Measurements from ENCODE around the gene GALNS.
"Not testable (repeated sequence)": the region's sequence is repeated elsewhere in the genome, so short reads cannot be mapped to it uniquely, and the experiment has no call there.

Gene GALNS, protein sequence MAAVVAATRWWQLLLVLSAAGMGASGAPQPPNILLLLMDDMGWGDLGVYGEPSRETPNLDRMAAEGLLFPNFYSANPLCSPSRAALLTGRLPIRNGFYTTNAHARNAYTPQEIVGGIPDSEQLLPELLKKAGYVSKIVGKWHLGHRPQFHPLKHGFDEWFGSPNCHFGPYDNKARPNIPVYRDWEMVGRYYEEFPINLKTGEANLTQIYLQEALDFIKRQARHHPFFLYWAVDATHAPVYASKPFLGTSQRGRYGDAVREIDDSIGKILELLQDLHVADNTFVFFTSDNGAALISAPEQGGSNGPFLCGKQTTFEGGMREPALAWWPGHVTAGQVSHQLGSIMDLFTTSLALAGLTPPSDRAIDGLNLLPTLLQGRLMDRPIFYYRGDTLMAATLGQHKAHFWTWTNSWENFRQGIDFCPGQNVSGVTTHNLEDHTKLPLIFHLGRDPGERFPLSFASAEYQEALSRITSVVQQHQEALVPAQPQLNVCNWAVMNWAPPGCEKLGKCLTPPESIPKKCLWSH

GRCh38 chr16:88856828-88857727 lies at the start of gene GALNS, which contains the start of gene TRAPPC2L:
Gene GALNS (minus strand): TSS chr16:88856947. CDS start chr16:88856877, 70 bp downstream.
Gene TRAPPC2L (plus strand): TSS chr16:88857127. CDS start chr16:88857151, 24 bp downstream.
- DNase-seq: peak; percentile 100

- DNase-seq: no peak
Measured at GRCh38 chr16:88906020-88906419, 49.3 kb upstream of the GALNS start.

DNA sequence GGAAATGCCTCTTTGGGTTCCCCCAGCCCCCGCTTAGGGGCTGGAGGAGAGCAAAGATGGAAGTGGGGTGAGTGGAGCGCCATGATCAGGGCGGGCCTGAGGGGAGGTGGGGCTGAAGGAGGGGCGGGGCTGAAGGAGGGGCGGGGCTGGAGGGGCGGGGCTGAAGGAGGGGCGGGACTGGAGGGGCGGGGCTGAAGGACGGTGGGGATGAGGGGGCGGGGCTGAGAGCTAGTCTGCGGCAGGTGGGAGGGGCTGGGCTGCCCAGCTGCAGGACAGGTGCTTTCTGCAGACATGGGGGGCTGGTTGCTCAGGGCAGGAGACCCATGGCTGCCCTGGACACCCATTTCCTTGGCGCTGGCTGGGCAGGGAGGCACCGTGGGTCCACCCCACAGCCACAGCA lies 48.8 kb upstream of the GALNS start:
- DNase-seq: peak; percentile 8 to 10

- DNase-seq: no peak
Measured at GRCh38 chr16:88904676-88905365, 48.1 kb upstream of the GALNS start.

GRCh38 chr16:88903267-88903666 lies 46.5 kb upstream of the GALNS start:
- no peak for DNase-seq

DNA sequence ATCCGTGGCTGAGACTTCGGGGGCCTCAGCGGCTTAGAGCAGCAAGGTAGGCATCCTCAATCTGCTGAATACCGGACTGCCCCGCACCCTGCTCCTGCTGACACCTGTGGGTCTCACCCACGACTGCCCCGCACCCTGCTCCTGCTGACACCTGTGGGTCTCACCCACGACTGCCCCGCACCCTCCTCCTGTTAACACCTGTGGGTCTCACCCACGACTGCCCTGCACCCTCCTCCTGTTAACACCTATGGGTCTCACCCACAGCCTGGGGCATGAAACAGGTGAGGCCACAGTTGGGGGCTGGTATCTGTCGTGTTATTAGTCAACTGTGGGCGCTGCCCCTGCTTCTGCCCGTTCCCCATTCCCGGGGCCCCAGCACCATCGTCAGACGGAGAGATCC lies 46.0 kb upstream of the GALNS start:
- DNase-seq: no peak

- no peak for DNase-seq
Measured at GRCh38 chr16:88901718-88902337, 45.1 kb upstream of the GALNS start.

DNA sequence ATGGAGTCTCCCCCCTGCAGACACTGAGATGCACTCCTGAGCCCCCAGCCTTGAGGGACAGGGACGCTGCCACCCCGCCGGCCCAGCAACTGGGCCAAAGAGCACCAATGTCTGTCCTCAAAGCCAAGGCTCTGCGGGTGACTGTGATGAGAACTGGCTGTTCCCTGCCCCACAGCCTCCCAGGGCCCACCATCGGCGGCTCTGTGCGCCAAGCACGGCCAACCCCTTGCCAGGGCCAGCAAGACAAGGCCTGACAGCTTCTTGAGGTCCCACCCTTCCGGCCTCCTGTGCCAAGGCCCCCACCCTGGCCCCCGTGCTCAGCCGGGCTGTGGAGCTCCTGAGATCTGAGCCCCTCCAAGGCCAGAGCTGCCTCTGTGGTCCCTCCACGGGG lies 43.9 kb upstream of the GALNS start:
- no peak for DNase-seq

DNA sequence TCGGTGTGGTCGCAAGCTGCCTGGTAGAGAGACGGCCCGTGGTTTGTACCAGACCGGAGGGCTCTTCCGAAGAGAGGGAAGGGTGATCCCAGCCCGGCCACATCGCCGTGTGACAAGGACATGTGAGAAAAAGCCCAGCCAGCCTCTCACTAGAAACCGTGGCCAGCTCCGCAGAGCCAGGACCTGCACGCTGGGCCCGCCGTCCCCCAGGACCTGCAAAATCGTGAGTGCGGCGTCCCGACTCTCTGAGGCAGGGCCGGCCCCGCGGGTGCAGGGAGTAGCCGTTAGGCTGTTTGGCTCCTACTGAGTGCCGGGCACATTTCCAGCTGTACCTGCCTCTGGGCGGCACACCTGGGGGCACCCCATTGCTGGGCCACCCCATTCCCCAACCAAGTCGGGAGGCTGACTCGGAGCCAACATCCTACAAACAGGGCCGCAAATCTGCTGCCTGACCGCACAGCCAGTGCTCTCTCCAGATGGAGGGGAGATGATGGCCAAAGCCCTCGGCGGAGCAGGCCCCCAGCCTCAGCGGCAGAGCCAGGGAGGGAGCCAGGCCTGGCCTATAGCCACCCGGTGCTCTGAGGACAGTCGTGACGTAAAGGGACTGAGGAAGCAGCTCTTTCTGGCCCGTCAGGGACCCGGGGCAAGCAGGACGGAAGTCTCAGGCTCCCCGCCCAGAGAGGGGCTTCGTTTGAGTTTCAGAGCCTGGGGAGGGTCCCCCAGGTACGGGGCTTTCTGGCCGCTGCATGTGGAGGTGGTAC lies 43.3 kb upstream of the GALNS start:
- no peak for DNase-seq

DNA sequence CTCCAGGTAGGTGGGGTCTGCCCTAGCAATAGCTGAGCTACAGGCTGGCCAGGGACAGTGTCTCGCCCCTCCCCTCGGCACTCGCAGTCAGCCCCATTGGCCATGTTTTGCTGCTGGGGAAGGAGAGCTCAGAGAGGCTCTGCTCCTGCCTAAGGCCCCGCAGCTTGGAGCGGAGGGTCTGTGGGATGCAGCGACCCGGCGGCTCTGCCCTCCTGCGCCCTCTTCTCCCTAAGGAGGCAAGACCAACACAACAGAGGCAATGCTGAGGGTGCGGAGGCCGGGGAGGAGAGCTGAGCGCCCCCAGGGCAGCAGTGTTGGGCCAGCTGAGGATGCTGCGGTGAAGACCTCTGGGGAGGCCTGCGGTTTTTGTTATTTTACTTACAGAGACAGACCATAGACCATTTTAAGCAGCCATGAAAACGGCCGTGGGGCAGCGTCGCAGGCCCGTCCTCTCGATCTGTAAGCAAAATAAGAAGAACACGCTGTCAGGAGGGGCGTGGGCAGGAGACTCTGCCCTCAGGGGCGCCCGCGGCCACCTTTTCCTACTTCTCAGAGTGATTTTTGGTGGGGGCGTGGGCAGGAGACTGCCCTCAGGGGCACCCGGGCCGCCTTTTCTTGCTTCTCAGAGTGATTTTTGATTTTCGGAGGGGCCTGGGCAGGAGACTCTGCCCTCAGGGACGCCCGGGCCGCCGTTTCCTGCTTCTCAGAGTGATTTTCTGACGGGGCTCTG lies 41.1 kb upstream of the GALNS start:
- DNase-seq: no peak

GRCh38 chr16:88896238-88897070 lies 39.7 kb upstream of the GALNS start:
- no peak for DNase-seq

DNA sequence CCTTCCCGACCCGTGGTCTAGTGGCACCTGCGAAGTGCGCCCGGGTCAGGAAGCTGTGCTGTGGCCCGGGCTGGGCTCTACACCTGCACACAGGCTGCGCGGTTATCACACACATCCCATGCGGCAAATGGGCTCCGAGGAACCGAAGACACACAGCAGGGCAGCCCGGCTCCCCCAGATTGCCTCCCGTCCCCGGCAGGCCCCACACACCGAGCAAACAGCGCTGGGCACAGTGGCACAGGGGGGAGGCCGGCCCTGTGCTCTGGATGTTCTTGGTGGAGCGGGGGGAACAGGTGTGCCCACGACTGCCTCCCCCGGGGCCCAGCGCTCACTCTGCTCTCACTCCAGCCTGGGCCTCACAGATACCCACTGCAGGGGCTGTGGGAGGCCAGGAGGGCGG lies 38.6 kb upstream of the GALNS start:
- no peak for DNase-seq

- DNase-seq: no peak
Measured at GRCh38 chr16:88894681-88895300, 38.0 kb upstream of the GALNS start.

DNA sequence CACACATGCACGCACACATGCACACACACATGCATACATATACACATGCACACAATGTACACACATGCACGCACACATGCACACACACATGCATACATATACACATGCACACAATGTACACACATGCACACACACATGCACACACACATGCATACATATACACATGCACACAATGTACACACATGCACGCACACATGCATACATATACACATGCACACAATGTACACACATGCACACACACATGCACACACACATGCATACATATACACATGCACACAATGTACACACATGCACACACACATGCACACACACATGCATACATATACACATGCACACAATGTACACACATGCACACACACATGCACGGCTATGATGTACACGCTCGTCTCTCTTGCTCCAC lies 37.5 kb upstream of the GALNS start:
- not testable (repeated sequence) for DNase-seq

- no peak for DNase-seq
Measured at GRCh38 chr16:88893127-88893968, 36.6 kb upstream of the GALNS start.

GRCh38 chr16:88892065-88892464 lies 35.3 kb upstream of the GALNS start:
- DNase-seq: no peak

DNA sequence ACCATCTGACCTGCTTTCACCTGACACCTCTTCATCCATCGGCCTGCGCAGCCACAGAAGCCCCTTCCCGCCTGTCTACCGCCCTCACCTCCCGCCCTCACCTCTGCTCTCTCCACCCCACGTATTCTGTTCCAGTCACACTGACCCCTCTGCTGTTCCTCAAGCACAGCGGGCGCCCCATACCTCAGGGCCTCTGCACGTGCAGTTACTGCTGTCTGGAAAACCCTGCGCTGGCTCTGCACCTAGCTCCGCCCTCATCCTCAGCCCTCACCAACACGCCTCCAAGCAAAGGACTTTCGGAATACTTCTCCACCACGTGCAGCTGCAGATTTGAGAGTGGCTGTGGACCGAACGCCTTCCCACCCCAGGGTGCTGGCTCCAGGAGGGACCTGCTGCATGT lies 34.3 kb upstream of the GALNS start:
- DNase-seq: no peak

DNA sequence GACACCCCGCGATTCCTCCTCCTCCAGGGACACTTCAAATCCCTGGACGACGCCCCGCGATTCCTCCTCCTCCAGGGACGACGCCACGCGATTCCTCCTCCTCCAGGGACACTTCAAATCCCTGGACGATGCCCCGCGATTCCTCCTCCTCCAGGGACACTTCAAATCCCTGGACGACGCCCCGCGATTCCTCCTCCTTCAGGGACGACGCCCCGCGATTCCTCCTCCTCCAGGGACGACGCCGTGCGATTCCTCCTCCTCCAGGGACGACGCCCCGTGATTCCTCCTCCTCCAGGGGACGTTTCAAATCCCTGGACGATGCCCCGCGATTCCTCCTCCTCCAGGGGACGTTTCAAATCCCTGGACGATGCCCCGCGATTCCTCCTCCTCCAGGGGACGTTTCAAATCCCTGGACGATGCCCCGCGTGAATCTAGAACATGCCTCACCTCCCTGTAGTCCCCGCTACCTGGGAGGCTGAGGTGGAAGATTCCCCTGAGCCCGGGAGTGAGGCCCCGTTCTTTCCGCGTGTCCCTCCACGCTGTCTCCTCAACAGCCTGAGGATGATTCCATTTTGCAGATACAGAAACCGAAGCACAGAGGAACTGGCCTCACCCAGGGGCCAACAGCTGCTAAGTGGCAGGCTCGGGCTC lies 33.1 kb upstream of the GALNS start:
- DNase-seq: not testable (repeated sequence)

Data from activated CD4-positive, alpha-beta T cell treated with anti-CD3 and anti-CD28 coated beads, Interleukin-2, amount 50 U/mL, for 48 hours (primary cell).